Stimulated activated CD8-positive, alpha-beta memory T cell treated with anti-CD3 and anti-CD28 coated beads, Interleukin-7, amount 100 ng/mL, for 24 hours (primary cell): ENCODE measurements around the gene AREL1.

Experiments used
- DNase-seq: peaks from one replicate; pipeline ENCODE4 v3.0.0-alpha.2; 2020; ENCODE audit warnings: low read depth

AREL1 gene

GRCh38 chr14:74635847-74636246, 77.0 kb downstream of the AREL1 start:
- no peak for DNase-seq

DNA sequence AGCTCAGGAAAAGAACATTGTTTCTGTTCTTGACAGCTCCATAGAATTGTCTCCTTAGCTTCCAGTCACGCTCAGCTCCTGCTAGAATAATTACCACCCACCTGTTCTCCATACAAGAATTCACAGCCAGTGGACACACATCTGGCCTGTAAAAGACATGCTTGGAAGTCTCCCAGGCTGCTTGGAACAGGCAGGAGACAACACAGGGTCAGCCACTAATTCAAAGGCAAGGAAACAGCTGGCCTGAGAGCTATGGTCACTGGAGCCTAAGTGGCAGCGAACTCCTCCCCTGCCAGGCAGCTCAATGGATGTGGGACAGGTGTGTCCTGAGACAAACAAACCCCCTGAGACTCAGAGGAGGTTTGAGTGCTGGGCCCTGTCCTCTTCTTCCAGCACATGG, 77.9 kb downstream of the AREL1 start:
- no peak for DNase-seq

DNA sequence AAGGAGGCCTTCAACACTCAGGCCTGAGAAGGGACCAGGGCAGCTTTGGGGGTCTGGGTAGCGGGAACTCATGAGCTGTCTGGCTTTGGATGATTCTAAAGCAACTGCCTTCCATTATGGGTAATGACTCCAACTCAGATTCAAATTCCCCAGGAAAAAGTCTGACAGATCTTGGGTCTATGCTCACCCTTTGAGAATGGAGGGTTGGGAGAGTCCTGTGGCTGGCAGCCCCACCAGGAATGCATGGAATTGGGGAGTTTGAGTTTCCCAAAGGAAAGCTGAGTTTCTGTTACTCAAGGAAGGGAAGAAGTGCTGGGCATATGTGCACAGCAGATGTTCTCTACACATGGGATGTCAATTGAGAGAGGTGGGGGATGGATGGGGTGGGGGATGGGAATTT, 78.4 kb downstream of the AREL1 start:
- no peak for DNase-seq

DNA sequence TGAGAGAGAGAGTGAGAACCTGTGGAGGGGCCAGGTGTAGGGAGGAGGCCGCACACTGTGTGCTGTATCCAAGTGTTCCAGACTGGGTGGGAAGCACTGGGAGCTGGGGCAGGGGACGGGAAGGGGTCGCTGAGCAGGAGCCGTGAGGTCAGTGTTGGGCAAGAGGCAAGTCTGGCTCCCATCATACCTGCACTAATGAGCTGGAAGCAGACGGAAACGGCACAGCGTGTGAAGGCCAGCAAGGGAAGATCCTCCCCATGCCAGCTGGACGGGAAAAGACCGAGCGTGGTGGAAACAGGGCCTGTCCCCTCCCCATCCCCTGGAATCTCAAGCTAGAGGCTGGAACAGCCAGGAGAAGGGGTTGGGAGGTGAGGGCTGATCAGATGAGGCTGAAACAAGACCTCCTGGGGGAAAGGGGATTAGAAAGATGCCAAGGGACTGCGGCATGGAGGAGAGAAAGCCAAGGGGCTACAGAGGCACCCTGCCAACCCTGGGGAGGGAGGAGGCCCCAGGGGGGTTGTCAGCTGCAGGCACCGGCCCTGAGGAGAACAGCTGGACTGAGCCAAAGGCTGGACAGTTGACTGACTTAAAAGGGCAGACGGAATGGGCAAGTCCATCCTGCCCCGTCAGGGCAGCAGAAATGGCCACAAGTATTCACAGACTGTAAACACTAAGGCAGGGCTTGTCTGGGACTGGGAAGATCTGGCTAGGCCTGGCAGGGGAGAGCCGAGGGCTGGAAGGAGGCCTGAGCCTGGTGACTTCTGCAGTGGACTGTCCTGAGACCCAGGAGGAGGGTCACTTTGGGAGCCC, 81.8 kb downstream of the AREL1 start:
- no peak for DNase-seq

DNA sequence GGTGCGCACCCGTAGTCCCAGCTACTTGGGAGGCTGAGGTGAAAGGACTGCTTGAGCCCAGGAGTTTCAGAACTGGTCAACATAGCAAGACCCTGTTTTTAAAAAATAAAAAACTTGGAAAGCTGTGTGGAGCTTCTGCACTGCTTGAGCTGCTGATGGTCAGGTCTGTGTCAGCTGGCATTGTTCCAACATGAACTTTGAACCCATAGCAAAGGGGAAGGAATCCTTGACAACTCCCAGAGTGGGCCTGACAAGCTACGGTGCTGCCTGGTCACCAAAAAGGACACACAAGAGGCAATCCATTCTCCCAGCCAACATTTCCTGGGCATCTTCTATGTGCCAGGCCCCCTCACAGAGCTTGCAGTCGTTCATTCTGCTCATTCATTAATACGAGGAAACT, 84.5 kb downstream of the AREL1 start:
- DNase-seq: no peak

- DNase-seq: no peak
Observed at GRCh38 chr14:74627076-74627475, 85.8 kb downstream of the AREL1 start.

DNA sequence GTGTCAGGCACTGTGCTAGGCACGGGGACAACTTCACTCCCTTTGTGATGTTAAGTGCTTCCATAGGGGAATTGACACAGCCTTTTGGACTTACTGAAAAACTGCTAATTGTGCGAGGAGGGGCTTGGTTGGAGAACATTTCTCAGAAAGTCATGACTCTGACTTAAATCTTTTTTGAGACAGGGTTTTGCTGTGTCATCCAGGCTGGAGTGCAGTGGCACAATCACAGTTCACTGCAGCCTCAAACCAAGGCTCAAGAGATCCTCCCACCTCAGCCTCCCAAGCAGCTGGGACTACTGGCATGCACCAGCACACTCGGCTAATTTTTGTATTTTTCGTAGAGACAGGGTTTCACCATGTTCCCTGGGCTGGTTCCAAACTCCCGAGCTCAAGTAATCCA, 90.6 kb downstream of the AREL1 start:
- DNase-seq: no peak

- no peak for DNase-seq
Observed at GRCh38 chr14:74621556-74621955, 91.3 kb downstream of the AREL1 start.

- DNase-seq: no peak
Observed at GRCh38 chr14:74620923-74621322, 92.0 kb downstream of the AREL1 start.

- no peak for DNase-seq
Observed at GRCh38 chr14:74620497-74620921, 92.4 kb downstream of the AREL1 start.

- DNase-seq: no peak
Observed at GRCh38 chr14:74619672-74620131, 93.2 kb downstream of the AREL1 start.

GRCh38 chr14:74618078-74618952, 94.6 kb downstream of the AREL1 start:
- DNase-seq: peak; percentile 42

DNA sequence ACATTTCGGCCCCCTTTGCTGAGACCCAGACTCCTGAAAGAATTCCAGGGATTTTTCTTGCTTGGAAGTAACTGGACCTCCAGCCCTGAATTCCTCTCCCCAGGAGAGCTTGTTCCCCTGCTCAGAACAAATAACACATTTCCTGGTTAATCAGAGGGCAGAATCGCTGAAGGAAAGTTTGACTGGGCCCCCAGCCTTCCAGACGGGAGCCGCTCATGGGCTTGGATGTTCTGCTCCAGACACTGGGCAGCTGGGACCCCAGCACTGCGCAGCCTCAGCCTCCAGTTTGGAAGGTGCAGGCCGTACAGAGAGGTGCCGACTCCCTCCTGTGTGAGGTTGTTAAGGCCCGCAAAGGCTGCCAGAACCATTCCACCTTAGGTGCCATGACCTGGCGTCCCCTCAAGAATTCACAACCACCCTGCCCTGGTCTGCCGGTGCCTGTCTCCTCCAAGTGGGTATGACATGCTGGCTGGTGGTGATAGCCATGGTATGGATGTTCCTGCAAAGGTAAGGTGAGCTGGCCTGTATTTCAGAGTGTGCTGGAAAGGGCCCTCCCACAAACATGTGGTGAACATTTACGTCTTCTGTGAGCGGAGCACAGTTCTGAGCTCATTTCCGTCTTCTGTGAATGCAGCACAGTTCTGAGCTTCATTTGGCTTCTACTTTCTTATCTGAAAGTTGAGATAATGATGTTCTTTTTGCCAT, 95.7 kb downstream of the AREL1 start:
- DNase-seq: no peak

GRCh38 chr14:74616507-74616906, 96.4 kb downstream of the AREL1 start:
- DNase-seq: no peak

GRCh38 chr14:74615735-74616134, 97.1 kb downstream of the AREL1 start:
- DNase-seq: no peak

DNA sequence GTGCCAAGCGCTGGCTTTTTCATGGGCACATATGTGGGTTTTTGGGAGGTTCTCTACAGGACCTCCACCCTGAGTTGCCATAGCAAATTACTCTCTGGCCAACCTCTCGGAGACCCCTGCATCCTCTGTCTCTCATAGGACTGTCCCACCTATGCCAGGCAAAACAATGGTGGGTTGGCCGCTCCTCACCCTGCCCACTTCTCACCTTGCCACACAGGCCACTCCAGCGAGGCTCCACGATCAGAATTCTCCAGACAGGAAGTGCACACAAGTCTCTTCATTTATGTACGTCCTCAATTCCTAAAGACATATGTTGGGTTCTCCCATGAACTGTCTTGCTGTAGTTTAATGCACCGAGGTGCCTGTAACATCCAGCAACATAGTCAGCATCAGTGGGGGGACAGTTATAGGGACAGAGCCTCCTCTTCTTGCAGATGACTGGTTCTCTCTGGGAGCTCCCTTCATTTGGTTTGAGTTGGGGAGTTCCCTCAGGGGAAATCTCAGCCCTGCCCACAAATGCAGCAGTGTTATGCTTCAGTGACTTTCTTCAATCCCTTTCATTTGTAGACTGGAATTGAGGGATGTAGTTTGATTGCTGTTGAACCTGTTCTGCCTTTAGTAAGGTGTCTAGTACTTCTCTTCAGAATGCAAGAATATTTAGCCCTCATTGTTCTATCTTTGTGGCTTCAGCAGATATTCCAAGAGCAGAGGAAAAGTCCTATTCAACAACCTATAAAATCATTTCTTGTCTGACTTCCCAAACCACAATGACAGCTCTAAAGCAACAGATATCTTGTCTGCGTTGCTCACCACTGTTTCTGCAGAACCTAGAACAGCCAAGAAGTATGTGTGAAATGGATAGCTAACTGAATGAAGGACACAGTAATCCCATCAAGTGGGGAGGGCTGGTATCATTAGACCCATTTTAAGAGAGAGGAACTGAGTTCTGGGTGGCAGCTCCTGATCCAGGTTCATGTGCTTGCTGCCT, 98.1 kb downstream of the AREL1 start:
- DNase-seq: no peak

DNA sequence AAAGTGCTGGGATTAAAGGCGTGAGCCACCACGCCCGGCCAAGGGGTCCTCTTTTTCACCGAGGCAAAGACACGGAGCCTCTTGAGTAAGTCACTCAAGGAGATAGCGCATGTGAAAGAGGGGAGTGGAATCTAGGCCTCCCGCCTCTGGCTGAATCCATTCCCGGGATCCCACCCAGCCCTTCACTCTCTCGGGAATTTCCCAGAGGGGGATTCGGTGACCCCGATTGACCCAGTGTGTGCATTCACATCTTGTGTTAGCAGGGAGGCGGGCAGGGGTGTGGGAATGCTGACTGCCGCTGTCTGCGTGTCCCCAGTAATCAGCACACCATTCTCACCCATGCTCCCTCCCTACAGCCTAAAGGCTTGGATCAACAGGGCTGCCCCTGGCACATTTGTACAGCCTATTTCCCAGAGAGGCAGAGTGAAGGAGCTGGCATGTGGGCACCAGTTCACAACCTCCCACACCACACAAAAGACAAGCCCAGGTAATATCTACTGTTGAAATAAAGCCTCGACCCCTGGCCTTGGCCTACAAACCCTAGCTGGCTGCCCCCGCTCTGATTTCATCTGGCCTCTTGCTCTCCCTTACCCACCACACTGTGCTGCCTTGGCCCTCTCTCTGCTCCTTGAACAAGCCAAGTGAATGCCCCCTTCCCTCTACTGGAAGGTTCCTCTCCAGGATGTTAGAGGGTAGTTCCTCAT, 99.5 kb downstream of the AREL1 start:
- DNase-seq: no peak

DNA sequence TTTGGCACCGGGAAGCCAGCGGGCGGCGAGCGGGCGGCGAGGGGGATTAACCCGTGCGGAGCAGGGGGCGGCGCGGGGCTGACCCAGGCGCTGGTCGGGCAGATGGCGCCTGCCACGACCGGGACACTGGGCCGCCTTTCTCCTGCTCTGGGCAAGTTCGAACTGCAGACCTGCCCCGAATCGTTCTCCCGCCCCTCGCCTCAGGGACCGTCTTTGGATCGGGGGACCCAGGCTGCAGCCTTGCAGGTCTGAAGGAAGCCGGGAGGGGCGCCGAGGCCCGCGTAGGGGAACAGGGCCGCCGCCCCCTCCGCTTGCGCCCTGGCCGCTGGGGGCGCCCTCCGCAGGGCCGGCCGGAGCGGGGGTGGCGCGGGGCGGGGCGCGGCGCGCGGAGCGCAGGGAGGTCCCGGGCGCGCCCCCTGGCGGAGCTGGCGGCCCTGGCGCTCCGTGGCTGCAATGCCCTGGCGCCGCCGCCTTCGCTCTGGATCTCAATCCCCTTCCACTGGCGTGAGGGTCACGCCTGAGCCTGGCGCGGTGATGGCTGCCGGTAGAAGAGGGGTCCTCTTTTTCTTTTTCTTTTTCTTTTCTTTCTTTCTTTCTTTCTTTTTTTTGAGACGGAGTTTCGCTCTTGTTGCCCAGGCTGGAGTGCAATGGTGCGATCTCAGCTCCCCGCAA, 100.4 kb downstream of the AREL1 start:
- peak; percentile 56 for DNase-seq

GRCh38 chr14:74611650-74612349, 101.1 kb downstream of the AREL1 start, which contains the start of gene LTBP2:
TSS of gene LTBP2 (minus strand) at chr14:74612237. CDS start at chr14:74611944, 293 bp downstream.
- DNase-seq: no peak
